Globus pallidus (tissue), 1 donor: ENCODE results near the gene LAMA1.

ENCODE experiments used
- DNase-seq: peaks from one replicate; pipeline ENCODE4 v3.0.0-alpha.2; 2015; ENCODE audit warnings: low spot score

Gene LAMA1

DNA sequence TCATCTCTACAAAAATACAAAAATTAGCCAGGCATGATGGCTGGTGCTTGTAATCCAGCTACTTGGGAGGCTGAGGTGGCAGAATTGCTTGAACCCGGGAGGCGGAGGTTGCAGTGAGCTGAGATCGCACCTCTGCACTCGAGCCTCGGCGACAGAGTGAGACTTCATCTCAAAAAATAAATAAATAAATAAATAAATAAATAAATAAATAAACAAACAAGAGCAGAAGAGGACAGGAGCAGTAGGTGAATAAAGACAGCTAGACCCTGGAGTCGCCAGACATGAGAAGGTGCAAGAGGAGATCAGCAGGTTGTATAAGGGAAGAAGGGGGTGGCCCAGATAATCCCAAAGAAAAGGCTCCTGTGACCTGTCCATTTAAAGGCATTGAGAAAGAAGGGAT lies 12.3 kb downstream of the LAMA1 start:
- DNase-seq: no peak

DNA sequence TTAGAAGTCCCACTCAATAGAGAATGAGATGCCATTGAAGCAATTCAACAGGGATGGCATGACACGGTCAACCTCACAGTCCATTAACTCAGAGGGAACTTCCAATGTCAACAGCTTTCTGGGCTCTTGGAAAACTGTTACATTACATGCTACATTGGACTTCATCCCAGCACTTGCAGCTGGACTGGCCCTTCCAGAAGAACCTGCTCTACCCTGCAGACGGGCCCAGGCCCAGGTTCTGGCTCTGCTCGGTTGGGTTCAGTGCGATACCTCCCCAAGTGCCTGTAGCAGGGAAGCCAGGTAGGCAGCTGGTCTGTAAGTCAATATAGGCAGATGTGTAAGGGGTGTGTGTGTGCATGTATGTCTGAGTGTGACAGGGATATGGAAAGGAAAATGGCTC lies 12.9 kb downstream of the LAMA1 start:
- no peak for DNase-seq

- no peak for DNase-seq
These were observed 15.5 kb downstream of the LAMA1 start for GRCh38 chr18:7102131-7102530.

- no peak for DNase-seq
These were observed 20.8 kb downstream of the LAMA1 start for GRCh38 chr18:7096838-7097237.

- peak; percentile 58 for DNase-seq
These were observed 23.2 kb downstream of the LAMA1 start for GRCh38 chr18:7094427-7094826.

DNA sequence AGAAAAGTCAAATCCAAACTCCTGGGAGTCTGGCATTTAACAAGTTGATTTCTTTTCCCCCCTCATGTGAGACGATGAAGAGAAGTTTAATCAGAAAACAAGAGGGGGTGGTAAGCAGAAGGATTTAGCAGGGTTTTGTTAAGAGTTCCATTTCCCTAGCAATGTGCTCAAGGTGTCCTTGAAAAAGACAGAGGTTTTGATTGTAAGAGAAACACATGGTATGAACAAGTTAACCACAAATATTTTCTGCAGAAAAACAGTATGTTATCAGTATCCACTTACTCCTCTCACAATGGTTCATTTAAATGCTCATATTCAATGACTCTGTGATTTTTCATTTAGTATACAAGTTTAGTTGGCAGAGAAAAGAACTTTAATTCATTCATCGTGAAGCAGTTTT lies 26.8 kb downstream of the LAMA1 start:
- DNase-seq: no peak

GRCh38 chr18:7089369-7089768 lies 28.2 kb downstream of the LAMA1 start:
- DNase-seq: no peak

- no peak for DNase-seq
These were observed 33.2 kb downstream of the LAMA1 start for GRCh38 chr18:7084080-7085065.

- DNase-seq: no peak
These were observed 34.9 kb downstream of the LAMA1 start for GRCh38 chr18:7082671-7083070.

- no peak for DNase-seq
These were observed 38.4 kb downstream of the LAMA1 start for GRCh38 chr18:7079231-7079630.

DNA sequence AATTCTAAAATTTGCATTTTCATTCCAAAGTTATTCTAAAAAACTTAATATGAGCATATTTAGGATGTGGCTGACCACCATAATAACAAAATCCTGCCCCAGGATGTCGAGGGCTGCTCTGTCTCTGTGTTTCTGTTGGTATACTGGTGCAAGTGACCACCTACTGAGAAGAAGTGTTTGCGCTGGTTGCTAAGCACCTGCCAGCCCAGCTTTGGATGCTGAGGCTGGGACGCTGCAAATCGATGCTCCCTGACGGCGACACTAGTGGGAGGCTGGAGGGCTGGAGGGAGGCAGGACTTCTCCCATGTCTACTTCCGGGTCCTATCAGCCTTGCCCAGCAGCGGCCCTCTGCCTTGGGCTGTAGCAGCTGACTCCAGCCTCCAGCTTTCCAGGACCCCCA lies 45.0 kb downstream of the LAMA1 start:
- no peak for DNase-seq

GRCh38 chr18:7071600-7071999 lies 46.0 kb downstream of the LAMA1 start:
- no peak for DNase-seq

DNA sequence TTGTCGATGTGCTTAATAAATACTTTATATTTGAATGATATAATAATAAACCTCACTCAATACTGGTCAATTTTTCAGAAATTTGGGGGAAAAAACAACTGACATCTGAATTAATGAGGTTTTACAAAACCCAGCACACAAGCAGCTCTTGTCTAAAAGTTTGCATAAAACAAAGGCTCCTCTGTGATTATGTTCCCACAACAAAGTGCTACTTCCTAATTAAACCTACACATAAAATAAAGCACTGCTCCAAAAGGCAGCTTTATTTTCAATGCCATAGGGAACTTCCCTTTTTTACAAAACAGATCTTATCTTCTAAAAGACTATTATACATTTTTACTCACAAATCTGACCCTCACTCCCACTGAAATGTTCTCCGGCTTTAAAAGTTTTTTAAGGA lies 47.1 kb downstream of the LAMA1 start:
- DNase-seq: peak; percentile 19

DNA sequence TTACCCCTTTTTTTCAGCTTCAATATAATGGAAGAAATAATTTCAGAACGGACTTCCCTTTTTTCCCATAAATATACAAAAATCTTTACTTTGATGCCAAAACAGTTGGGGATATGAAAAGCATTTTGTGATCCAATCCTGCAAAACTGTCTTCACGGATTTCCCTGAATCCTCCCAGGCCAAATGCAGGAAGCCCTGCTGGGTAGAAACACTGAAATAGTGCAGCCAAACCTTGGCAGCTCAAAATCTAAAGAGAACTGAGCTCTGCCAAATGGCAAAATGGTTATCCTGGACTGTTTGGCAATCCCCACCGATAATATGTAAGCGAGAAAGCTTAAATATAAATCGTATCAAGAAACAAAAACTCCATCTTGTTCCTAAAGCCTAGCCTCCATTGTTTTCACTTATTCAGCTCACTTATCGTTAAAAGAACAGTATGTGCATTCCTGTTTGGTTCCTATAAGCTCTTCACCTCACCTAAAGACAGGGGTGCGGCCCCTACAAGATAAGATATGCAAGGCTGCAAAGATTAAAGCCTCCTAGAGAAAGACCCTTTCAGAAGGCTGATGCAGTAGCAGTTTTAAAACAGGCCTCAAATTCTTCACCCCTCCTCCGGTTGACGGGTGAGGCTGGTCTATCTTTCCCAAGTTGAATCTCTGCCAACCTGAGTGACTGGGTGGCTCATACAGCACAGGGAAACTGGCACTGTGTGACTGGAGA lies 48.6 kb downstream of the LAMA1 start:
- DNase-seq: no peak

GRCh38 chr18:7066965-7067555 lies 50.5 kb downstream of the LAMA1 start:
- no peak for DNase-seq

DNA sequence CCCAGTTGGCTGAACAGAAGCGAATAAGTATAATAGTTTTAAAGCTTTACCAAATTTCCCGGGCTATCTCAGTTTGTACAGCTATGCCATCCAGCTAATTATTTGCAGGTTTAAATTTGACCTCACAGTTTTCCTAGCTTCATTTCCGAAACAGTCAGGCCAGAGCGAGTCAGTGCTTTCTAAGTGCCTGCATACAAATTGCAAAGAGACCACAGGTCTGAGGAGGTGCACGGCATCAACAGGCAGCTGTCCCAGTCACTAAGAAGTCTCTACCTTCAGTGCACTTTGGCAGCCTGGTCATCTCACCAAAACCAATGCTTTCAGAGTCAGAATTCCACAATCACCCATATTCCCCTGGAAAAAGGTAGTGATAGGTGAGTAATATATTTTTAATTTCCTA lies 51.9 kb downstream of the LAMA1 start:
- no peak for DNase-seq

- no peak for DNase-seq
These were observed 53.3 kb downstream of the LAMA1 start for GRCh38 chr18:7064346-7064745.

DNA sequence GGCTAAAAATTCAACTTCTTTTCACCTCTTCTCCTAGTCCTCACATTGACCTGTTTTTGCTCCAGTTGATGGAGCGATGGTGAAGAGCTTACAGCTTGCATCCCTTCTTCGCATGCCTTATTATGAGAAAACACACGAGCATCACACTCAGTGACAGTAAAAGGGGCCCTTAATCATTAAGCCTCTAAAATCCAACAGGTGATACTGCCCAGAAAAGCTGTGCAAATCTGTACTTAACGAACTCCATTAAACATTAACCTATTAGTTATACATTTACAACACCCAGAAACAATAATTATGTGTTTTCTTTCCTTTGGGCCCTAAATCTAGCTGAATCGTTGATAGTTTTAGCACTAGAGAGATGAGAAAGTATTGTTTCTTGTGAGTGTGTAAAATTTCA lies 54.8 kb downstream of the LAMA1 start:
- DNase-seq: no peak

GRCh38 chr18:7062236-7062635 lies 55.4 kb downstream of the LAMA1 start:
- DNase-seq: no peak

- no peak for DNase-seq
These were observed 58.3 kb downstream of the LAMA1 start for GRCh38 chr18:7059276-7059675.

DNA sequence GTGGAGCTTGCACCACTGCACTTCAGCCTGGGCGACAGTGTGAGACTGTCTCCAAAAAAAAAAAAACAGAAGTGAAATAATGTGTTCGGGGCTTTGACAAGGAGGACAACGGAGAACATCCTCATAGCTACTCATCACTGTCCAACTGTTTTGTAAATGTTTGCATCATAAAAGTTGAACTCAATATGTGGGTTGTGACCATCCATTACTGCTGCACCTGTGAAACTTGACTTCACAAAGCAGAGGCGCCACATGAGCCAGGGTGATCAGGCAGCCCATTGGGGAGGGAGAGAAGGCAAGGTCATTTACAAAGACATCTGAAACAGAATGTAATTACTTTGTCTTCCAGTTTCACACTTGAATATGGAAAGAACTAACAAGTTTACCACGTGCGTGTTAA lies 61.6 kb downstream of the LAMA1 start:
- no peak for DNase-seq

GRCh38 chr18:7049951-7050350 lies 67.6 kb downstream of the LAMA1 start:
- no peak for DNase-seq

DNA sequence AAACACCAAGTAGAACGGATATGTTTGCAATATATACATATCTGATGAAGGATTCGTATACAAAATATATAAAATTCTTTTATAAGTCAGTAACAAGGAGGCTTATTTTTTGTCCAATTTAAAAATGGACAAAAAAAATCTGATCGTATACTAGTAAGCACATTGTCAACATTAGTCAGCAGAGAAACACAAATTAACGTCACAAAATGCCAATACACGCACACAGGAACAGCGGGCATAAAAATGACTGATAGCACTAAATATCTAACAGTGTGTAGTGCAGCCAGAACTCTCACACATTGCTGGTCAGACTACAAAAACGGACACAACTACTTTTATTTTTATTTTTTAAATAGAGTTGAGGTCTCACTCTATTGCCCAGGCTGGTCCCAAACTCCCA lies 69.5 kb downstream of the LAMA1 start:
- DNase-seq: no peak
